8988T (cell line): ENCODE data around the gene CISTR.

ENCODE experiments used
- DNase-seq: peaks from one replicate; pipeline ENCODE4 v3.0.0; 2011

Gene CISTR

GRCh38 chr12:53761306-53761705 lies 9.5 kb upstream of the CISTR start:
- no peak for DNase-seq

GRCh38 chr12:53759261-53759660 lies 7.5 kb upstream of the CISTR start:
- DNase-seq, result no peak

GRCh38 chr12:53758730-53759103 lies 6.9 kb upstream of the CISTR start:
- no peak for DNase-seq

GRCh38 chr12:53758081-53758729 lies 6.4 kb upstream of the CISTR start:
- no peak for DNase-seq

GRCh38 chr12:53757101-53757770 lies 5.5 kb upstream of the CISTR start:
- peak; percentile 81 for DNase-seq

- no peak for DNase-seq
Observed at GRCh38 chr12:53756300-53757100, 4.7 kb upstream of the CISTR start.

- DNase-seq, result no peak
Observed at GRCh38 chr12:53755893-53756292, 4.1 kb upstream of the CISTR start.

- DNase-seq, result no peak
Observed at GRCh38 chr12:53755451-53755891, 3.7 kb upstream of the CISTR start.

GRCh38 chr12:53754633-53755264 lies 3.0 kb upstream of the CISTR start:
- DNase-seq, result no peak

- no peak for DNase-seq
Observed at GRCh38 chr12:53754188-53754585, 2.4 kb upstream of the CISTR start.

GRCh38 chr12:53752621-53753020 lies 842 bp upstream of the CISTR start:
- DNase-seq, result no peak

- DNase-seq, result no peak
Observed at GRCh38 chr12:53752192-53752601, 418 bp upstream of the CISTR start.

GRCh38 chr12:53750812-53751335 lies 905 bp downstream of the CISTR start:
- no peak for DNase-seq

- no peak for DNase-seq
Observed at GRCh38 chr12:53749986-53750811, 1.6 kb downstream of the CISTR start.

- DNase-seq, result no peak
Observed at GRCh38 chr12:53748072-53748840, 3.5 kb downstream of the CISTR start.

GRCh38 chr12:53747095-53747494 lies 4.7 kb downstream of the CISTR start:
- no peak for DNase-seq

- peak; percentile 93 for DNase-seq
Observed at GRCh38 chr12:53746592-53747092, 5.1 kb downstream of the CISTR start.

GRCh38 chr12:53744751-53745150 lies 7.0 kb downstream of the CISTR start:
- no peak for DNase-seq

- no peak for DNase-seq
Observed at GRCh38 chr12:53744130-53744441, 7.7 kb downstream of the CISTR start.

GRCh38 chr12:53743266-53744129 lies 8.3 kb downstream of the CISTR start:
- peak; percentile 84 for DNase-seq

- DNase-seq, result no peak
Observed at GRCh38 chr12:53740130-53740491, 11.7 kb downstream of the CISTR start.
